ENCODE measurements around the gene VPS4A. TPM values are rescaled to one million over a fixed set of nuclear protein-coding genes. Genes with fewer than 3 reads are reported as not detected.

VPS4A gene
- 37.2 and 37.3 TPM in 2 replicates for total RNA-seq

GRCh38 chr16:69310653-69311532 lies at the start of gene VPS4A:
Gene VPS4A, plus strand, starts transcription at chr16:69311350. Its CDS starts 162 bp downstream, at chr16:69311512.

GRCh38 chr16:69330286-69331109 lies 19.3 kb downstream of the VPS4A start, which contains the start of gene PDF:
Gene PDF, minus strand, starts transcription at chr16:69330588. Its CDS starts 18 bp downstream, at chr16:69330570.

GRCh38 chr16:69339289-69340094 lies 28.3 kb downstream of the VPS4A start, which contains the start of the genes COG8 and NIP7:
Gene COG8, minus strand, starts transcription at chr16:69339564. Its CDS starts 12 bp downstream, at chr16:69339552.
Gene NIP7, plus strand, starts transcription at chr16:69339772. Its CDS starts 58 bp downstream, at chr16:69339830.

GRCh38 chr16:69351309-69352027 lies 40.3 kb downstream of the VPS4A start, which contains the start of gene TMED6:
Gene TMED6, minus strand, starts transcription at chr16:69351786. Its CDS starts 33 bp downstream, at chr16:69351753.

Other genes with a start within 250 kb of the VPS4A start
- 0.49 and 2.4 TPM in 2 replicates for gene HAS3, start 205.7 kb upstream of the VPS4A start, total RNA-seq
- 60.7 and 67.2 TPM in 2 replicates for gene CHTF8, start 178.8 kb upstream of the VPS4A start, total RNA-seq
- 23.6 and 27.7 TPM in 2 replicates for gene UTP4, start 178.7 kb upstream of the VPS4A start, total RNA-seq
- 76.9 and 98.7 TPM in 2 replicates for gene SNTB2, start 124.2 kb upstream of the VPS4A start, total RNA-seq
- gene PDF, start 19.2 kb downstream of the VPS4A start, total RNA-seq, result 11.2 and 12.4 TPM in 2 replicates
- 47.4 and 51.8 TPM in 2 replicates for gene COG8, start 28.2 kb downstream of the VPS4A start, total RNA-seq
- 22.1 and 23.9 TPM in 2 replicates for gene NIP7, start 28.4 kb downstream of the VPS4A start, total RNA-seq
- gene TMED6, start 40.4 kb downstream of the VPS4A start, total RNA-seq, result not detected in 2 replicates
- 13.1 and 15.7 TPM in 2 replicates for gene TERF2, start 74.7 kb downstream of the VPS4A start, total RNA-seq
- gene CYB5B, start 113.3 kb downstream of the VPS4A start, total RNA-seq, result 66.4 and 83.5 TPM in 2 replicates

All from hair follicle dermal papilla cell (primary cell).